GM18909 (cell line): ENCODE results near the gene KRTAP13-4.

ENCODE experiments used
- ATAC-seq: cut with Tn5 transposase; IDR thresholded peaks from one replicate; pipeline ENCODE4 v1.9.1; 2021; ENCODE audit warnings: mild to moderate bottlenecking; ENCODE audit not compliant: unreplicated experiment, poor library complexity

KRTAP13-4 gene

GRCh38 chr21:30430170-30430655 is at the start of gene KRTAP13-4:
Gene KRTAP13-4 (plus strand): TSS chr21:30430220. CDS start chr21:30430276, 56 bp downstream.
- ATAC-seq: no peak

- no peak for ATAC-seq
These were observed 47.8 kb upstream of the KRTAP13-4 start for GRCh38 chr21:30382201-30382600.

DNA sequence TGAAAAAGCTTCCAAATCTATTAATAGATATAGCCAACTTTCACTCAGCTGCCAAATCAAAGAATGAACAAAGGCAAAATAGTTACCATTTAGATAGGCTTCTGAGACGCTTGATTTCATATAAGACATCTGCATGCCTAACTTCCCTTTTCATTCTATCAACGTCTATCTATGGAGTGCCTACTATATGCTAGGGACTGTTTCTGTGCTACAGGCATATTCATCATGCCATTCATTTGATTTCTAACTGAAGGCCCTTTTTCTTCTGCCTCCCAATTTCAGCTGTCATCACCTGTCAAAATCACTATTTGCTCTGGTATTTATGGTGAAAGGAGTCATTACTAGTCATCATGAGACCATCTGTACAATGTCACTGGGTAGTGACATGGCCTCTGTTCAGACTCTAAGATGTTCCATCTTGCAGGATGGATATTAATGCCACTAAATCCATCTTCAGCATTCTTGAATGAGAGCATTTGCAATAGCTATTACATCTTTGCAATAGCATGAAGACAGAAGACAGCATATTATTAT is 38.5 kb upstream of the KRTAP13-4 start:
- no peak for ATAC-seq

DNA sequence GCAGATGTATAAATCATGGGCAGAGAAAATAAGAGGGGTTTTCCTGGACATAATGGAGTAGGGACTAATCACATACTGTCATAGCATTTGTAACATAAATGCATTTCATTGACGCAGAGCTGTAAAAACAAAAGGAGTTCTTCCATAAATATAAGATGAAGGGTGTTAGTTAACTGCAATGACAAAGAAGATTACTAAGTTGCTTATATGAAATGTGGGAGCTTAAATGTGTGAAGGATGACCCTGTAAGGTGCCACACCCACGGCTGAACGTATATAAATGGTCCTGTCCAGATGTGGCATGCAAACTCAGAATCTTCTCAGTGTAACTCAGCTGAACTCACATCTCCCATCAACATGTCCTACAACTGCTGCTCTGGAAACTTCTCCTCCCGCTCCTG is 34.3 kb upstream of the KRTAP13-4 start, which contains the start of gene KRTAP13-1:
KRTAP13-1 (plus strand) TSS at position 301 of the 400 bp plus-strand sequence; CDS start at position 357, 56 bp downstream.
- ATAC-seq: no peak

- ATAC-seq: no peak
These were observed 21.1 kb upstream of the KRTAP13-4 start for GRCh38 chr21:30408782-30409494.

DNA sequence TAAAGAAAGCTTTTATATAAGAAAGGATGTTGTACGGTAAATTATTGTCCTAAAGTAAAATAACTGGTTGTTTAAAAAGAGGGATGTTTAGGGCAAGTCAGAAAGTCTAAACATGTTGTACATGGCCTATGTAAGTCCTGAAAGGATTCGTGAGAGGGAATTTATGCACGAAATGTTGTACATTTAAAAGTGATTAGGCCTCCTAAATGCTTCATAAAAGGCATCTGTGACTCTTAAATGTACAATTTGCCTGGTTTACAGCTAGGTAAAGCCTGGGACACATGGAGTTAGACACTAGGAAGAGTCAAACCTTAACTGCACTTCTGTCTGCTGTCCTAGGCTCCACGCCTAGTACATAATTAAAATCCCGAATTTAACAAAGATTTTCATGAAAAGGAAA is 14.0 kb upstream of the KRTAP13-4 start:
- no peak for ATAC-seq

GRCh38 chr21:30425826-30426225 is 4.2 kb upstream of the KRTAP13-4 start, which contains the start of gene KRTAP13-3:
Gene KRTAP13-3 (minus strand): TSS chr21:30425926. CDS start chr21:30425912, 14 bp downstream.
- ATAC-seq: no peak

DNA sequence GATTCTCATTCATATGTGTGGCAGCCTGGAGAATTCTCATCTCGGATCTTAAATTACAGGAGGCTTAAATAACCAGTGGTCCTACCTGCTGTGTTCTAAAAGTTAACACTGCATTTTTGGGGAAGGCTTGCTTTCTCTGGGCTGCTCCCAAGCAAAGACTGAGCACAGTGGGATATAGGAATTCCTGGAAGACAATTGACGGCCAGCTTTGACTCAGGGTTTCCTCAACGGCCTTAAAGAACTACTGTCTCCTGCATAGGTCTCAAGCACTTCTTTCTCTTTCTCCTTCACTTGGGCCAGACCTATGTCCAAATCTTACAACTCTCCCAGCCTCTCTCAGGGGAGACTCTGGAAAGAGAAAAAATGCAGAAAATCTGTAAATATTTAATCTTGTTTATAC is 3.3 kb upstream of the KRTAP13-4 start:
- ATAC-seq: no peak

DNA sequence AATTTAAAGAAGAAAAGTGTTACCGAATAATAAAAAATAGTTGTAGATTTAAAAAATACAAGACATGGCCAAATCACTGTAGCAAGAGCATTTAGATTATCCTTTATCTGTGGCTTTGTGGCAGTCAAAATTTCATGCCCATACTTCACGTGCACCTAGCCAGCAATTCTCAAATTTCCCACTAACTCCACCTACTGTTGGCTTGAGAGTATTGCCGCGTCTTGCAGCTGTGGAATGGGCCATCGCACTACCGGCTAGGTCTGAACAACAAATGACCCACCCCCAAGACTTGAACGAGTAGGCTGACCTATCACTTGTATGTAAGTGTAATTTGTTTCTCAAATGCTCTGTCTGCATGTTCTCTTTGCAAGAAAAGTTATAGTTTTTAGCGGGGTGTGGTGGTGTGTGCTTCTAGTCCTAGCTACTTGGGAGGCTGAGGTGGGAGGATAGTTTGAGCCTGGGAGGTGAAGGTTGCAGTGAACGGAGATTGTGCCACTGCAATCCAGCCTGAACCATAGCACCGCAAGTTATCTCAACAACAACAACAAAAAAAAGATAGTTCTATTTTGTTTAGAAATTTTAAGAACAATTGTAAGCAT is 4.1 kb downstream of the KRTAP13-4 start:
- no peak for ATAC-seq

GRCh38 chr21:30437010-30437565 is 7.1 kb downstream of the KRTAP13-4 start:
- no peak for ATAC-seq

GRCh38 chr21:30439975-30440374 is 10.0 kb downstream of the KRTAP13-4 start, which contains the start of gene KRTAP15-1:
Gene KRTAP15-1 (plus strand): TSS chr21:30440275. CDS start chr21:30440328, 53 bp downstream.
- no peak for ATAC-seq

DNA sequence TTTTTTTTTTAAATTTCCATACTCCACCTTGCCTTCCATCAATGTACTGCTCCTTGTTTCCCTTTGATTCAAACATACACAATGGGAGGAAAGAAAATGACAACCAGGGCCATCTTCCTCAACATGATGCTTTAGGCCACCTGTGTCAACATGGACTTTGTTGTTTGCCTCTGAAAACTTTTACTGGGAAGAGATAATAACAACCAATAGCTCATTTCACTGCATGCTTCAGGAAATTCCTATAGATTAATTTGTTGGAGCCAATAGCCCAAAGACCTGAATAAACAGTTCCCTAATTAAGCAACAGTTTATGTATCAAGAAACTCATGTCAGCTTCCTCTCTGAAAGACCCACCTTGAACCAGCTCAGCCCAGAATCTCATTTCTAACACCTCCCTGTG is 13.2 kb downstream of the KRTAP13-4 start:
- no peak for ATAC-seq

DNA sequence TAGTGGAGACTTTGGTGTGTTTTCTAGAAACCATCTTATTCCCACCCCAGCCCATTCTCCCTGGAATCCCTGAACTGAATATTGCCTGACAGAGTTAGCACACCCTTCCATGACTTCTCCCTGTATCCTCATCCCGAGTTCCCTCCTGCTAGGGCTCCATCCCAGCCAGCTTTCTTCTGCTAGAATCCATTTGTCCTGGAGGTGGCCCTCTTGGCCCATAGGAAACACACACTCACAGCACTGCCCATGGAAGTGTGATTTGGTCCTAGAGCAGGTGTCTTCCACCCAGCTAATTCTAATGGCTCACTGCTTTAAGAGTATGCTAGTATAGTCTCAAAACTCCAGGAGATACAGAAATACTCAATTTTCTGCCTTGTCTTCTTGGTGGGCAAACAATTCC is 14.2 kb downstream of the KRTAP13-4 start:
- ATAC-seq: no peak

DNA sequence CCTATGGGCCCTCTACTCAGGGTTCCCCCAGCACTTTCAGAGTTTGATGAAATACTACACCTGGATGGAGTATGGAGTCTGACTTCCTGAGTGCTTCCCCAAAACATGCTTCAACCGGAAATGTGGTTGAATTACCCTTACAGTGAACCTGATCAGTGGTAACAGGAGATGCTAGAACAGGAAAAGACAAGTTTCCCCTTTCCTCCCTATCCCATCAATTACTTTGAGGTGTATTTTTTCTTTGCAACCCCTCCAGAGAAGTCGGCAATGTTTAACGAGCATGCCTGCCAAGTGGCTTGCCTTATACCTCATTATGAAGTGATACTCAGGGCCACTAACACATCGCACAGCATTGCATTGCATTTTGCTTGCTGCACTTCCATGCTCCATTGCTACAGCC is 17.0 kb downstream of the KRTAP13-4 start:
- ATAC-seq: no peak

DNA sequence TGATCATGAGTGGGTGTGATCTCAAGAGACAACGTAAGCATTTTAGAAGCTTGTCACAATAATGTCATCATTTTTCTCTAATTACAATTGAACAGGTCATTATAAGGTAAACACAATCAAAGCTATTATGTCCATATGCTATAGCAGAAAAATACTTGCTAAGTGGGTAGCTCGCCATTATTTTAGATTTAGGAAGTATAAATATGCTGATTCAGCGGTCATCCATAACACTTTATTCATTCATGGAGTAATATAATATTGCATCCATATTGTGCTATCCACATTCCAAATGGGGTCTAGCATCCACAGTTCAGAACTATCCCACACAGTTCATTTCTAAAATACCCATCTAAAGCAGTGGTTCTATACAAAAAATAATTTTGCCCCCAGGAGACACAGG is 18.5 kb downstream of the KRTAP13-4 start:
- no peak for ATAC-seq

DNA sequence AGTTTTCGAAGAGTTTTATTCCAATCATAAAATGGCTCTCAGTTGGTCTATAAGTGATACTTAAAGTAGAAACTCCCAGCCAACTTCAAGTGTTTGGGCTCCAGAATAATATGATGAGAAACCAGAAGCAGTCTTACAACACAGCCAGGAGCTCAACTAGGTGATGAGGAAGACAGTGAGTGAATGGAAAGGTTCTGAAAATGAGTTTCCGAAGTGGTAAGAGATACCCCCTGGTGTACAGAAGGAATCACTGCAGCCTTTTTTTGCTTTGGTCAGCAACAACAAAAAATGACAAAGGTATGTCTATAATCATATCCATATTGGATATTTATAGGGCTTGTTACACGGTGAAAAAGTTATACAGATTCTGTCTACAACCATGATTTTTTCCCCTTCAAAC is 33.7 kb downstream of the KRTAP13-4 start:
- no peak for ATAC-seq

- ATAC-seq: no peak
These were observed 39.1 kb downstream of the KRTAP13-4 start for GRCh38 chr21:30468900-30469714.

DNA sequence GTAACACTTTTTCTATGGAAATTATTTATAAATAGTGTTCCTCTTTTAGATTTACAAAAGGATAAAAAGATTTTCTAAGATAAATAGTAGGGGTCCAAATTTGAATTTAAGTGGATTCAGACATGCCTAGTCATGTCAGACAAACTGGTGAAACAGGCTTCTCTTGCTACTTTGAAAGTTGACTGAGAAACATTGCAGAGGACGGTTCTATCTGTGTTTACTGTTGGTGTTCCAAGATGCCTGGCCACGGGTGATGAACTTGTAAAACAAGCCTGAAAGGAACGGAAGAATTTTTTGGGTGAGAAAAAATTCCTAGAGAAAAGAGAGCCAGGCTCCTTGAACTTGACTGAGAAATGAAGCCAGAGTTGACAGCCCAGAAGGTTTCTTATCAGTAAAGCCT is 48.0 kb downstream of the KRTAP13-4 start:
- no peak for ATAC-seq

- ATAC-seq: no peak
These were observed 49.2 kb downstream of the KRTAP13-4 start for GRCh38 chr21:30479259-30479658.

GRCh38 chr21:30480145-30480544 is 50.1 kb downstream of the KRTAP13-4 start, which contains the start of gene KRTAP19-1:
Gene KRTAP19-1 (minus strand): TSS chr21:30480367. CDS start chr21:30480317, 50 bp downstream.
- ATAC-seq: no peak
